PC-9 (cell line): ENCODE results near the gene MACROD2. TPM values are rescaled to one million over a fixed set of nuclear protein-coding genes. Genes with fewer than 3 reads are reported as not detected.

Source experiments
- BruUV-seq: library from RNA; stranded (reverse); fragments of 400-500 nt; replicated peaks from 2 replicates; lab custom pipeline; 2021; lab: Mats Ljungman, UMichigan
- CTCF ChIA-PET: fragments of 300-600 bp; sonication (Branson Sonifier 250); formaldehyde crosslinking; loops from one replicate; lab custom pipeline; 2022; ENCODE audit warnings: antibody characterized with exemption; lab: Charles Lee
- POLR2A ChIA-PET: fragments of 300-600 bp; sonication (Branson Sonifier 250); formaldehyde crosslinking; loops from one replicate; lab custom pipeline; 2022; ENCODE audit warnings: antibody characterized with exemption; ENCODE audit not compliant: unreplicated experiment; lab: Charles Lee
- DNase-seq, 2 experiments: peaks; one replicate each; pipeline versions ENCODE4 v3.0.0 to v3.0.0-alpha.2; 2015 to 2022; ENCODE audit warnings: mixed read lengths in 1 of 2
- H2AFZ ChIP-seq: fragments of 200-600 bp; sonication (generic); 2 replicates; pipeline ENCODE4 v1.8.1; 2017; ENCODE audit warnings: antibody characterized with exemption
- H3F3A ChIP-seq: fragments of 200-600 bp; sonication (generic); 2 replicates; pipeline ENCODE4 v1.8.1; 2017; ENCODE audit warnings: antibody characterized with exemption, mild to moderate bottlenecking, low read depth; ENCODE audit not compliant: insufficient read depth
- H3K27ac ChIP-seq: fragments of 200-600 bp; sonication (generic); 2 replicates; pipeline ENCODE4 v1.6.1; 2016; ENCODE audit warnings: mixed run types
- H3K27me3 ChIP-seq: fragments of 200-600 bp; sonication (generic); 2 replicates; pipeline ENCODE4 v1.6.1; 2016; ENCODE audit warnings: low read depth, mixed run types; ENCODE audit not compliant: insufficient read depth
- H3K36me3 ChIP-seq: fragments of 200-600 bp; sonication (generic); 2 replicates; pipeline ENCODE4 v1.6.1; 2016; ENCODE audit warnings: low read depth, mixed run types
- H3K4me1 ChIP-seq: fragments of 200-600 bp; sonication (generic); replicated peaks from 2 replicates; pipeline ENCODE4 v1.6.1; 2016; ENCODE audit warnings: mixed run types; ENCODE audit not compliant: insufficient read depth
- H3K4me2 ChIP-seq: fragments of 200-600 bp; sonication (generic); 2 replicates; pipeline ENCODE4 v1.6.1; 2017; ENCODE audit warnings: mixed run types
- H3K4me3 ChIP-seq: fragments of 200-600 bp; sonication (generic); 2 replicates; pipeline ENCODE4 v1.6.1; 2016; ENCODE audit warnings: mixed run types
- H3K79me2 ChIP-seq: fragments of 200-600 bp; sonication (generic); 2 replicates; pipeline ENCODE4 v1.6.1; 2017; ENCODE audit warnings: low read depth, mixed run types
- H3K9me2 ChIP-seq: fragments of 200-600 bp; sonication (generic); 2 replicates; pipeline ENCODE4 v1.8.1; 2017; ENCODE audit warnings: mild to moderate bottlenecking; ENCODE audit not compliant: insufficient read depth
- H3K9me3 ChIP-seq: fragments of 200-600 bp; sonication (generic); 2 replicates; pipeline ENCODE4 v1.8.1; 2016; ENCODE audit warnings: low read depth; ENCODE audit not compliant: insufficient read depth
- H4K20me1 ChIP-seq: fragments of 200-600 bp; sonication (generic); 2 replicates; pipeline ENCODE4 v1.8.1; 2017; ENCODE audit not compliant: insufficient read depth
- CTCF ChIP-seq: fragments of 200-600 bp; sonication (generic); conservative IDR thresholded peaks from 2 replicates; pipeline ENCODE4 v1.6.1; 2017; ENCODE audit warnings: mixed run types, antibody characterized with exemption, mild to moderate bottlenecking, moderate library complexity
- EZH2 ChIP-seq: fragments of 200-600 bp; sonication (generic); IDR thresholded peaks from 2 replicates; pipeline ENCODE4 v1.8.0; 2017; ENCODE audit warnings: antibody characterized with exemption, low read depth
- intact Hi-C: fragments of 100-400 bp; cut with micrococcal nuclease; formaldehyde crosslinking; loops from one replicate; pipeline ENCODE4 v1.10.0; 2022; ENCODE audit not compliant: unreplicated experiment
- total RNA-seq: library from RNA; stranded (reverse); gene quantifications from 2 replicates; pipeline ENCODE4 v1.2.3, GENCODE V29; 2021

MACROD2 gene
- total RNA-seq, 1 experiment from 2014 or later = 11.4 TPM

- DNase-seq = no peak
- BruUV-seq = no TSS peak
- TF ChIP-seq CTCF (no peak), EZH2 (no peak)
- H3F3A ChIP-seq = no peaks in the 10 kb centered on the region
- ChIA-PET POLR2A (no interaction called here), CTCF (no interaction called here)
- no peak overlapping the region for H3K27ac ChIP-seq
- no peaks in the 10 kb centered on the region for H3K79me2 ChIP-seq
- no peaks in the 10 kb centered on the region for H3K36me3 ChIP-seq
- intact Hi-C loops = no loop called here
- H4K20me1 ChIP-seq = no peaks in the 10 kb centered on the region
- no peaks in the 10 kb centered on the region for H3K9me3 ChIP-seq
- H2AFZ ChIP-seq = no peak overlapping the region
- H3K4me3 ChIP-seq = no peak overlapping the region
- H3K4me1 ChIP-seq = no peaks in the 10 kb centered on the region
- H3K27me3 ChIP-seq = no peaks in the 10 kb centered on the region
- no peak overlapping the region for H3K4me2 ChIP-seq
- no peaks in the 10 kb centered on the region for H3K9me2 ChIP-seq
Measured at GRCh38 chr20:15682690-15683089, 1687.4 kb downstream of the MACROD2 start.

- Histone ChIP-seq H3K4me3 (no peak overlapping the region), H3F3A (no peaks in the 10 kb centered on the region), H3K9me3 (no peaks in the 10 kb centered on the region), H3K9me2 (no peaks in the 10 kb centered on the region), H3K27ac (no peak overlapping the region), H3K4me2 (no peak overlapping the region), H4K20me1 (no peaks in the 10 kb centered on the region), H2AFZ (no peak overlapping the region), H3K79me2 (no peaks in the 10 kb centered on the region), H3K27me3 (no peaks in the 10 kb centered on the region), H3K4me1 (no peaks in the 10 kb centered on the region), H3K36me3 (no peaks in the 10 kb centered on the region)
- ChIA-PET POLR2A (no interaction called here), CTCF (no interaction called here)
- intact Hi-C loops = no loop called here
- BruUV-seq = no TSS peak
- TF ChIP-seq CTCF = no peak
- no peak for TF ChIP-seq EZH2
- DNase-seq = no peak
Measured at GRCh38 chr20:15692570-15692969, 1697.3 kb downstream of the MACROD2 start.

GRCh38 chr20:15699431-15700146 lies 1704.3 kb downstream of the MACROD2 start:
- POLR2A ChIA-PET = no interaction called here
- Histone ChIP-seq H3K4me2 (peak overlapping the region; percentile 89), H3K79me2 (0 out of 2 replicates have a peak, but pooled peaks cover 3% of the 10 kb centered on the region), H3K9me3 (no peaks in the 10 kb centered on the region), H3K27me3 (no peaks in the 10 kb centered on the region), H4K20me1 (no peaks in the 10 kb centered on the region), H3K27ac (peak overlapping the region; percentile 58), H3F3A (peaks cover 22% of the 10 kb centered on the region), H2AFZ (peak overlapping the region; percentile 79), H3K36me3 (no peaks in the 10 kb centered on the region), H3K4me1 (peaks cover 28% of the 10 kb centered on the region), H3K9me2 (no peaks in the 10 kb centered on the region), H3K4me3 (peak overlapping the region; percentile 73)
- CTCF ChIA-PET = no interaction called here
- DNase-seq = peak; percentile 14 to 77
- no TSS peak for BruUV-seq
- TF ChIP-seq CTCF (peak; percentile 61), EZH2 (no peak)
- intact Hi-C loops = no loop called here
